ENCODE results near the gene MARCKSL1. TPM values are rescaled to one million over a fixed set of nuclear protein-coding genes. Genes with fewer than 3 reads are reported as not detected.
"Not testable (repeated sequence)": the region's sequence is repeated elsewhere in the genome, so short reads cannot be mapped to it uniquely, and the experiment has no call there.

MARCKSL1 gene
- total RNA-seq, 1 donor from 2014 or later: 118 TPM

DNA sequence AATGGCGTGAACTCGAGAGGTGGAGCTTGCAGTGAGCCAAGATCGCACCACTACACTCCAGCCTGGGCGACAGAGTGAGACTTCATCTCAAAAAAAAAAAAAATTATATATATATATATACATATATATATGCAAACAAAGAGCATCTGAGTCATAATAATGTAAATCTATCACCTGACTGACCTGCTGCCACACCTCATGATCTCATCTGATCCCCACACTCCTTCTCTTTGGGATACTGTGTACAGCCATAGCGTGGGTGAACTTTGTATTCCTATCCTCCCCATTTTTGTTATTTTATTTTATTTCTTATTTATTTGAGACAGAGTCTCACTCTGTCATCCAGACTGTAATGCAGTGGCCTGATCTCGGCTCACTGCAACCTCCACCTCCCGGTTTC is 46.8 kb downstream of the MARCKSL1 start:
- DNase-seq (ENCODE audit: low read depth in 2 of 2): no peak

DNA sequence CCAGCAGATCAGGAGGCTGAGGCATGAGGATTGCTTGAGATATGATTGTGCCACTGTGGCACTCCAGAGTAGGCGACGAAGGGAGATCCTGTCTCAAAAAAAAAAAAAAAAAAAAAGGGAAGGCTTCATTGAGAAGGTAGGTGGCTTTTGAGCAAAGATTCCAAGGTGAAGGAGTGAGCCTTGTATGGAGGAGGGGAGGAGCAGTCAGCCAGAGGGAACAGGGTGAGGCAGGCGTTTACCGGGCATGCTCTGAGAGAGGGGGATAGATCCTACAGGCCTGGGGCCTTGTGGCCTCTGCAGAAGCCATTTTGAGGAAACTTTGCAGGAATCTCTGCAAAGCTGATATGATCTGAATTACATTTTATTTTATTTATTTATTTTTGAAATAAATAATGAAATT is 49.3 kb downstream of the MARCKSL1 start:
- no peak for DNase-seq (ENCODE audit: low read depth in 2 of 2)

DNA sequence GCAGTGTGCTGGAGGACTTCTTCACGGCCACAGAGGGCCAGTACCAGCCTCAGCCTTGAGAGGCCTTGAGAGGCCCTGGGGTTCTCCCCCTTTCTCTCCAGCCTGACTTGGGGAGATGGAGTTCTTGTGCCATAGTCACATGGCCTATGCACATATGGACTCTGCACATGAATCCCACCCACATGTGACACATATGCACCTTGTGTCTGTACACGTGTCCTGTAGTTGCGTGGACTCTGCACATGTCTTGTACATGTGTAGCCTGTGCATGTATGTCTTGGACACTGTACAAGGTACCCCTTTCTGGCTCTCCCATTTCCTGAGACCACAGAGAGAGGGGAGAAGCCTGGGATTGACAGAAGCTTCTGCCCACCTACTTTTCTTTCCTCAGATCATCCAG is 50.4 kb downstream of the MARCKSL1 start:
- DNase-seq (ENCODE audit: low read depth in 2 of 2): no peak

DNA sequence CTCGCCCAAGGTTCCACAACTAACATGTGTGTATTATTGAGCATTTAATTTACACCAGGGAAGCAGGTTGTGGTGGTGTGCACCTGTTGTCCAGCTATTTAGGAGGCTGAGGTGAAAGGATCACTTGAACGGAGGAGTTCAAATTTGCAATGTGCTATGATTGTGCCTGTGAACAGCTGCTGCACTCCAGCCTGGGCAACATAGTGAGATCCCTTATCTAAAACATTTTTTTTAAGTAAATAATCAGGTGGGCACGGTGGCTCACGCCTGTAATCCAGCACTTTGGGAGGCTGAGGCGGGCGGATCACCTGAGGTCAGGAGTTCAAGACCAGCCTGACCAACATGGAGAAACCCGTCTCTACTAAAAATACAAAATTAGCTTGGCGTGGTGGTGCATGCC is 51.3 kb downstream of the MARCKSL1 start:
- DNase-seq (ENCODE audit: low read depth in 2 of 2): not testable (repeated sequence)

Other genes starting within 250 kb of the MARCKSL1 start
- 22.4 and 27.8 TPM in 2 replicates for gene KPNA6, start 228.2 kb downstream of the MARCKSL1 start, total RNA-seq
- 46.6 and 64.9 TPM in 2 replicates for gene TXLNA, start 156.6 kb downstream of the MARCKSL1 start, total RNA-seq
- 12.3 and 15.5 TPM in 2 replicates for gene CCDC28B, start 135.6 kb downstream of the MARCKSL1 start, total RNA-seq
- 0.65 and 0.79 TPM in 2 replicates for gene IQCC, start 130.6 kb downstream of the MARCKSL1 start, total RNA-seq
- gene DCDC2B, start 127.1 kb downstream of the MARCKSL1 start, total RNA-seq: not detected in 2 replicates
- gene TMEM234, start 113.9 kb downstream of the MARCKSL1 start, total RNA-seq: 8.7 and 11.1 TPM in 2 replicates
- 227 and 275 TPM in 2 replicates for gene EIF3I, start 113.8 kb downstream of the MARCKSL1 start, total RNA-seq
- gene FAM167B, start 89.0 kb downstream of the MARCKSL1 start, total RNA-seq: 0.79 and 0.87 TPM in 2 replicates
- under 0.01 TPM in 2 replicates for gene LCK, start 85.0 kb downstream of the MARCKSL1 start, total RNA-seq
- gene HDAC1, start 44.1 kb downstream of the MARCKSL1 start, total RNA-seq: 113 and 114 TPM in 2 replicates
- gene FAM229A, start 26.3 kb upstream of the MARCKSL1 start, total RNA-seq: 0.22 and 0.99 TPM in 2 replicates
- gene TSSK3, start 26.3 kb upstream of the MARCKSL1 start, total RNA-seq: not detected in 2 replicates
- 29.6 and 50.2 TPM in 2 replicates for gene BSDC1, start 58.2 kb upstream of the MARCKSL1 start, total RNA-seq
- under 0.01 TPM in 2 replicates for gene ZBTB8B, start 128.8 kb upstream of the MARCKSL1 start, total RNA-seq
- gene ZBTB8A, start 203.2 kb upstream of the MARCKSL1 start, total RNA-seq: 5.7 and 8.9 TPM in 2 replicates